ENCODE results near the gene PPP5C.
"Not testable (repeated sequence)": the region's sequence is repeated elsewhere in the genome, so short reads cannot be mapped to it uniquely, and the experiment has no call there.

PPP5C gene

GRCh38 chr19:46407856-46408663, 61.2 kb downstream of the PPP5C start:
- DNase-seq (ENCODE audit: low read depth in 2 of 2, low spot score in 1 of 2), result no peak

DNA sequence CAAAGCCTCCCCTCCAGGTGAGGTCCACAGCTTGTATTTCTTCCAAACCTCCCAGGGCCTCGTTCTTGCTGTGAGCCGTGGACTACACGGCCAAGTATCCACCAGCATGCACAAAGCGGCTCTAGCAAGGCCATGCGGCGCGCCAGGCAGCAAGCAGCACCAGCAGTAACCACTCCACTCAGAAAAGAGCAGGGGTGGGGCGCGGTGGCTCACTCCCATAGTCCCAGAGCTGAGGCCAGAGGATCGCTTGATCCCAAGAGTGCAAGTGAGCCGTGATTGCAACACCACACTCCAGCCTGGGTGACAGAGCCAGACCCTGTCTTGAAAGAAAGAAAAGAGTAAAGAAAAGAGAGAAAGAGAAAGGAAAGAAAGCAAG, 61.8 kb downstream of the PPP5C start:
- no peak for DNase-seq (ENCODE audit: low read depth in 2 of 2, low spot score in 1 of 2)

DNA sequence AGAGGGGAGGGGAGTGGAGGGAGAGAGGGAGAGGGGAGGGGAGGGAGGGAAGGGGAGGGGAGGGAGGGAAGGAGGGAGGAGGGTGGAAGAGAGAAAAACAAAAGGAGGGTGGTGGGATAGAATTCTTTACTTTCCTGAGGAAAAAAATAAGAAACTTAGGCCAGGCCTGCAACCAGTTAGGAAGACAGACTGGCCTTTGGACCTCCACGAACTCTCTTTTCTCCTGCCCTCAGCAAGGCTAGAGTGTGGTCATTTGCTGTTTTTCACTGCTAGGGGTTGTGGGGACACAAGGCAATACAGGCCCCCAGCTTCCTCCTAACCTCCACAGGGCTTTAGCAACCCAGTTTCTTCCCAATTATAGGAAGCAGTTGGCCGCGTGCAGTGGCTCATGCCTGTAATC, 62.3 kb downstream of the PPP5C start:
- no peak for DNase-seq (ENCODE audit: low read depth in 2 of 2, low spot score in 1 of 2)

GRCh38 chr19:46410205-46411087, 63.6 kb downstream of the PPP5C start:
- no peak for DNase-seq (ENCODE audit: low read depth in 2 of 2, low spot score in 1 of 2)

DNA sequence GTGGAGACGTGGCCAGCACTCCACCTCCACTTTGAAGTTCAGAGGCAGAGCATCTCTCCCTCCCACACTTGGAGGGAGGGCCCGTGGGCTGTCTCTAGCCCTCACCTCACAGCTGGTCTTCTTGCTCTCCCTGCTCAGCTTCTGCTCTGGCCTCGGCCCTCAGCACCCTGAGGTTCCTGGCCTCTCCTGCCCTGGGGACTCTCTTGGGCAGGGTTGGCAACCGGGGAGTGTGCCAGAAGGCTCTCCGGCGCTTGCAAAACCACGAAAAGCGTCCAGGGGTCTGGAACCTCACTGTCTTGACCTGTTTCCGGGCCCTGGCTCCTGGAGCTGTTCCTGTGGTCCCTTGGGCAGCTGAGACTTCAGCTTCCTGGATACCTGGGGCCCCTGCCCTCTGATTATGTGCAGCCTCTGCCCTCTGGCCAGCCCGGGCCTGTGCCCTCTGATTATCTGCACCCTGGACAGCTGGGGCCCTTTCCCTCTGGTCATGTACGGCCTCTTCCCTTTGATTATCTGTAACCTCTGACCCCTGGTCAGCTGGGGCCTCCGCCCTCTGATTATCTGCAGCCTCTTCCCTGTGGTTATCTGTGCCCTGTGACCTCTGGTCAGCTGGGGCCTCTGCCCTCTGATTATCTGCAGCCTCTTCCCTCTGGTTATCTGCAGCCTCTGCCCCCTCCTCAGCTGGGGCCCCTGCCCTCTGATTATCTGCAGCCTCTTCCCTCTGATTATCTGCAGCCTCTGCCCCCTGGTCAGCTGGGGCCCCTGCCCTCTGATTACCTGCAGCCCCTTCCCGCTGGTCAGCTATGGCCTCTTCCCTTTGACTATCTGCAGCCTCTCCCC, 64.4 kb downstream of the PPP5C start:
- no peak for DNase-seq (ENCODE audit: low read depth in 2 of 2, low spot score in 1 of 2)

DNA sequence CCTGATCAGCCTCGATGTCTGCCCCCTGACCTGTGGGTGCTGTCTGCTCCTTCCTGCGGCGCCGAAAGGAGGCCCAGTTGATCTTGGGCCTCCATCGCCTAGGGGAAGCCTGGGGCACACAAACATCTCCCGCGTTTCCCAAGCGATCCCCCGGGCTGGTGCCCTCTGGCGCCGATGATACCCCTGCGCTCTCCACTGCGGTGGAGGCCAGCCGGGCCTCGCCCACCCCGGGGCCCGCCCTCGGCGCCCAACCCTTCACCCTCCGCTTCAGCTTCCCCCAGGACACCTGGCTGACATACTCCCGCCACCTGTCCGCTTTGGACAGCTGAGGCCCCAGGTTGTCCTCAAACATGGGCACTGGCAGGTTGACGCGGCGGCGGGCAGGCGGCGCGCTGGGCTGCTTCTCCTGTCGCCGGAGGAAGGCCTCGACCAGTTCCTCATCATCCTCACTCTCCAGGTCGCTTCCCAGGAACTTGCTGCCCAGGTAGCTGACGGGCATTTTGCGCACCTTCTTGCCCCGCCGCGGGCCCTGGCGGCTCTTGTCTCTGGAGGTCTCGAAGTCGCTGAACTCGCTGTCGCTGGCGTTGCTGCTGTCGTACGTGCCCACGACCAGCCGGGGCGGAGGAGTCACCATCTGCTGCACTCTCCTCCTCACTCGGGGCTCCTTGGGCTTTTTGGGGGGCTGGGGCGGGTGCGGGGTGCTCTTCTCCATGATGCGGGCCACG, 65.2 kb downstream of the PPP5C start:
- DNase-seq (ENCODE audit: low read depth in 2 of 2, low spot score in 1 of 2), result no peak

DNA sequence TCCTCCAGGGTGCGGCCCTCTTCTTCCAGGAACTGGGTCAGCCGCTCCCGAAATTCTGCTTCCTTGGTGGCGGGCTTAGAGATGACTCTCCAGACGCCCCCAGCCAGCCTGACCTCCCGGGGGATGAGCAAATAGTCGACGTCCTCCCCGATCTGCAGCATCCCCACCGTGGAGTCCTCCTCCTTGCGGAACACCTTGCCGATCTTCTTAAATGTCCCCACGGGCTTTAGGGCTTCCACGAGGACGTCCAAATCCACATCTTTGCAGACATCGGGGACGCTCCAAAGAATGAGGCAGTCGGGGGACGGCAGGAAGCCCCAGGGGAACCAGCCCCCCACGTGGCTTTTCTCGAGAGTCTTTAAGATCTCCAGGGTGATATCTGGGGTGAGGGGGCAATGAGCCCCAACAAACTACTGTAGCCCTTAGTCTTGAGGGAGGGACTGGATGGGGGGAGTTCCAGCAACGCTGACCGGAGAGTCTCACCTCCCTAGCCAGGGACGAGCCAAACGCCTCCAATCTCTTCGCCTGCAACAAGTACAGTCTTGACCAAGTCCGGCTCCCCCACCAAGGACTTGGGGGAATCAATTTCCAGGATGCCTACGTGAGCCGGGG, 65.9 kb downstream of the PPP5C start:
- DNase-seq (ENCODE audit: low read depth in 2 of 2, low spot score in 1 of 2), result no peak

DNA sequence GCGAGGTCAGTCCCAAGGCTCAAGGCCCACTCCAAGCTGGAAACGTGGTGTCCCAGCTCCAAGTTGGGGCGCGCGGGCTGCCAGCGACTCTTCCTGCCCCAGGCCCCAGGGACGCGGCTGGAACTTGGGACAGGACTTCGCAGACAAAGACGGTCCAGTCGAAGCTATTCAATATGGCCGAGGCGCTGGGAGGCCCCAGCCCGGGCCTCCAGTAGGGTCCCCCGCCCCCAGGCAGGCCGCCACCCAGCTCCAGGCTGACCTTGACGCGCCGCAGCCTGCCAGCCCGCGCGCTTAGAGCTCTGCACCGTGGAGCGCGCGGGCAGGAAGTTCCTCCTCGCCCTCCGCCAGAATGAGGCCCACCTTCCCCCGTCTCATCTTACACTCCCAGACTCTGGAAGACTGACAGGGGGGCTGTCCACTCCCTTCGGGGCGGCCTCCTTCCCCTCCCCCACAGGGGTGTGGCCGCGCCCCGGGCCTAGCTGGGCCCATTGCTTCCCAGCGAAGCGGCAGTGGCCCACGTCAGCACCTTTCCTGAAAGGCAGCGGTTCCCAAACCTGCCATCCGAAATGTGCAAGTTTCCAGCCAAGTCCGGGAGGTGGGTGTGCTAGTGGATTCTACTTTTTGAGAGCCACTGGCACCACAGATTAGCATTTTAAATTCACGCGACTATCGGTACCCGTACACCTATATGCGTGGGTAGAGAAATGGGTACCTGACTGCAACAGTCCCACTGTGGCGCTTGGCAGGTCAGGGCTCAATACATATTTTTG, 66.6 kb downstream of the PPP5C start, which contains the start of gene CCDC8:
Gene CCDC8 (minus strand): TSS at position 303 of the 770 bp plus-strand sequence. CDS start 754 bp downstream, outside the sequence.
- DNase-seq (ENCODE audit: low read depth in 2 of 2, low spot score in 1 of 2), result no peak

DNA sequence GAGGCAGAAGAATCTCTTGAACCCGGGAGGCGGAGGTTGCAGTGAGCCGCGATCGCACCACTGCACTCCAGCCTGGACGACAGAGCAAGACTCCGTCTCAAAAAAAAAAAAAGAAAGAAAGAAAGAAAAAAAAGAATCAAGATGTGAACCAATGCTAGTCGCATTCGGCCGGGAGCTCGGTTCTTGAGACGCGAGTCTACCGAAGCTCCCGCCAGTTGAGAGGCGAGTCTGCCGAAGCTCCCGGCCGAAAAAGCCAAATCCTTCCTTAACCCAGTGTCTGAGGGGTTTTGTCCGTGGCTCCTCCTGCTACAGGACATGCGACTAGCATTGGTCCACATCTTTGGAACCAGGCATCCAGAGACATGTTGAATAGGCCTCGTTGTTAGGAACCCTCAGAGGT, 68.0 kb downstream of the PPP5C start:
- DNase-seq (ENCODE audit: low read depth in 2 of 2, low spot score in 1 of 2), result not testable (repeated sequence)

DNA sequence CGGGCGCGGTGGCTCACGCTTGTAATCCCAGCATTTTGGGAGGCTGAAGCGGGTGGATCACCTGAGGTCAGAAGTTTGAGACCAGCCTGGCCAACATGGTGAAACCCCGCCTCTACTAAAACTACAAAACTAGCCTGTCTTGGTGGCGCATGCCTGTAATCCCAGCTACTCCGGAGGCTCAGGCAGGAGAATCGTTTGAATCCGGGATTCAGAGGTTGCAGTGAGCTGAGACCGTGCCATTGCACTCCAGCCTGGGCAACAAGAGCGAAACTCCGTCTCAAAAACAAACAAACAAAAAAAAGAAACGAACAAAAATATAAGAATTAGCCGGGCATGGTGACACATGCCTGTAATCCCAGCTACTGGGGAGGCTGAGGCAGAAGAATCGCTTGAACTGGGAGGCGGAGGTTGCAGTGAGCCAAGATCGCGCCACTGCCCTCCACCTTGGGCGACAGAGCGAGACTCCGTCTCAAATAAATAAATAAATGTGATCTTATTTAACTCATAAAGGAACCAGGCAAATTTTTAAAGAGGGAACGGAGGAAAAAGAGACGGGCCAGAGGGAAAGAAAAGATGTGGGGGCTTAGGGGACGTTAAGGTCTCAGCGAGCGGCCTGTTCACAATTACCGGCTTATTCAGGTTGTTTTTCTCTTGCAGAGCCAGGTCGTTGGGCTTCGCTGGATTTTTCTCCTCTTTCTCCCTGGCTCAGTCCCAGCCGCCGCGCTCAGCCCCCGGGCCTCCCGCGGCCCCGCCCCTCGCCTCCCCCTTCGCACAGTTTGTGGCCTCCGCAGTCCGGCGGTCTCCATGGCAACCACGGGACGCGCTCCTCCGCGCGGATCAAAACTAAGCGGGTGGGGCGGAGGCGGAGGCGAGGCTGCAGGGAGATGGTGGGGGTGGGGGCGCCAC, 69.2 kb downstream of the PPP5C start:
- peak in 1 of 2 donors; percentile 35 for DNase-seq (ENCODE audit: low read depth in 2 of 2, low spot score in 1 of 2)

DNA sequence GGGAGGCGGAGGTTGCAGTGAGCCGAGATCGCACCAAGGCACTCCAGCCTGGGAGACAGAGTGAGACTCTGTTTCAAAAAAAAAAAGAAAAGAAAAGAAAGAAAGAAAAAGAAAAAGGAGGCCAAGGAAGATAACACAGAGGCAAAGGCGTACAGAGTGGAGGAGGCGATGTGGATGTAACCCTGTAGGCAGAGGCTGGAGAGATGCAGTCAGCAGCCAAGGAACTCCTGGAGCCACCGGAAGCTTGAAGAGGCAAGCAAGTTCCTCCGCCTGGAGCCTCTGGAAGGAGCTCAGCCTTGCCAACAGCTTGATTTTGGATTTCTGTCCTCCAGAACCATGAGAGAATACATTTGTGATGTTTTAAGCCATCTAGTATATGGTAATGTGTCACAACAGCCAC, 73.2 kb downstream of the PPP5C start:
- DNase-seq (ENCODE audit: low read depth in 2 of 2, low spot score in 1 of 2), result no peak

DNA sequence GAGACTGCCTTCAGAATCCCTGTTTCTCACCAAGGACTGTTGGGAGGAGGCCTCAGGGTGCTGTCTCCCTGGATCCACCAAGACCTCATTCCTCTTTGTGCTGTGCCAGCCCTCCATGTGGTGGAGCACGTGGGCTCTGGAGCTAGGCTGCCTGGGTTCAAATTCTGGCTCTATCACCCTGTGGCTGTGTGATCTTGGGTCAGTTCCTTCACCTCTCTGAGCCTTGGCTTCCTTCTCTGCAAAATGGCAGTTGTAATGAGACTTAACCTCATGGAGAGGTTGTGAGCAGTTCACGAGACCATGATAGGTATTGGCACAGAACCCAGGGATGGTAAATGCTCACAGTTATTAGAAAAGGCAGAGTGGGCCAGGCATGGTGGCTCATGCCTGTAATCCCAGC, 75.5 kb downstream of the PPP5C start:
- no peak for DNase-seq (ENCODE audit: low read depth in 2 of 2, low spot score in 1 of 2)

GRCh38 chr19:46423188-46423587, 76.3 kb downstream of the PPP5C start:
- DNase-seq (ENCODE audit: low read depth in 2 of 2, low spot score in 1 of 2), result no peak

GRCh38 chr19:46426035-46426505, 79.2 kb downstream of the PPP5C start:
- no peak for DNase-seq (ENCODE audit: low read depth in 2 of 2, low spot score in 1 of 2)

DNA sequence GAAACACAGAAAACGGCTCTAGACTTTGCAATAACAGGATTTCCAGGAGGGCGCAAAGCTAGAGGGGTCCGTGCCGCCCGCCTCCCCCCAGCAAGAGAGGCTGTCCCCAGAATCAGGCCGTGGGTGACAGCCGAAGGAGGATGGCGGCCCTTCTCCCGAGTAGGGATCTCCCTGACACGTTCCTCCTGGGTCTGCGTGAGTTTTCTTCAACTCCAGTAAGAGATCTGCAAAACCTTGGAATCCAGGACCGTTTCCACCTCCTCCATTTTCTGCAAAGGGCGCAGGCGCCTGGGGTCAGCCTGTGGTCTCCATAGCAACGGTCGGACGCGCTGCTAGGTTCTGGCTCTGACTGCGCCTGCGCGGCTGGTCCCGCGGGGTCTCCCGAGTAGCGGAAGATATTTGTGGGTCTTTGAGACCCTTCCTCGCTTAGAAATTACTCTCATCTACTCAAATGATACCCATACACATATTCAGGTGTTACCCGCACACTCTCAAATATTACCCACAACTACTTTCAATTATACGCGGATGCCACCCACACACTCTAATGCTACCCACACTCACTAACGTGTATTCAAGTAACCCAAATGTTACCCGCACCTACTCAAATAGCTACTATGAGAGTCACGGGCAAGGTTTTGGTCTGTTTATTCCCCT, 79.7 kb downstream of the PPP5C start:
- no peak for DNase-seq (ENCODE audit: low read depth in 2 of 2, low spot score in 1 of 2)

- DNase-seq (ENCODE audit: low read depth in 2 of 2, low spot score in 1 of 2), result no peak
Measured at GRCh38 chr19:46427518-46428045, 80.7 kb downstream of the PPP5C start.

Measured in stimulated activated CD8-positive, alpha-beta memory T cell treated with anti-CD3 and anti-CD28 coated beads, Interleukin-4, amount 100 ng/mL, for 4 hours (primary cell).